ENCODE measurements around the gene SCGB3A2.
"Not testable (repeated sequence)": the region's sequence is repeated elsewhere in the genome, so short reads cannot be mapped to it uniquely, and the experiment has no call there.

DNA sequence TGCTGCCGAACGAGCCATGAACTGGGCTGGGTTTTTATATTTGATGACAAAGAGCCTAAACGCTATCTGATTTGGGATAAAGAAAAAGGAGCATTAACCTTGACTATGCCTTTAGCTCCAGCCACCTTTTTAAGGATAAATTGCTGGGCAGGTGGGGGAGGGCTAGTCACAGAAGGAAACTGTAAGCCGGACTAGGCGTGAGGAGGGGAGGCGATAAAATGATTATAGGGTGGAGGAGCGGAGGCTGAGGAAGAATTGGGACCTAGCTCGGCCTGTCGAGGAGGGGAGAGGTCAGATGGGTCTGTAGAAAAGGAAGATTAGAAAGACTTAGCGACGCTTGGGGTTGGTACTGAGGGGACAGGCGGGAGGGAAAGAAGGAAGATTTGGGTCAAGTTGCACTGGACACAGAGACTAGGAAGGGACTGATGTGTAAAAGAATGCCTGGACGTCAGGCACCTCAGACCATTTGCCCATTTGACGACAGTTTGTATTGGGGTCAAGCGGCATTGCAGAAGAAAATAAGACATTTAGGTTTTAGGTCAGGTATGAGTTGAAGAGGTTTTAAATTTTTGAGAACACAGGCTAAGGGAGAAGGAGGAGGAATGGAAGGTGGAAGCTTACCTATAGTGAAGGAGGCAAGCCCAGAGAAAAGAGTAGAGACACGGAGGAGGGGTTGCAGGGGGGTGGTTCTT, 5.6 kb upstream of the SCGB3A2 start:
- TF ChIP-seq, protein P1, sequence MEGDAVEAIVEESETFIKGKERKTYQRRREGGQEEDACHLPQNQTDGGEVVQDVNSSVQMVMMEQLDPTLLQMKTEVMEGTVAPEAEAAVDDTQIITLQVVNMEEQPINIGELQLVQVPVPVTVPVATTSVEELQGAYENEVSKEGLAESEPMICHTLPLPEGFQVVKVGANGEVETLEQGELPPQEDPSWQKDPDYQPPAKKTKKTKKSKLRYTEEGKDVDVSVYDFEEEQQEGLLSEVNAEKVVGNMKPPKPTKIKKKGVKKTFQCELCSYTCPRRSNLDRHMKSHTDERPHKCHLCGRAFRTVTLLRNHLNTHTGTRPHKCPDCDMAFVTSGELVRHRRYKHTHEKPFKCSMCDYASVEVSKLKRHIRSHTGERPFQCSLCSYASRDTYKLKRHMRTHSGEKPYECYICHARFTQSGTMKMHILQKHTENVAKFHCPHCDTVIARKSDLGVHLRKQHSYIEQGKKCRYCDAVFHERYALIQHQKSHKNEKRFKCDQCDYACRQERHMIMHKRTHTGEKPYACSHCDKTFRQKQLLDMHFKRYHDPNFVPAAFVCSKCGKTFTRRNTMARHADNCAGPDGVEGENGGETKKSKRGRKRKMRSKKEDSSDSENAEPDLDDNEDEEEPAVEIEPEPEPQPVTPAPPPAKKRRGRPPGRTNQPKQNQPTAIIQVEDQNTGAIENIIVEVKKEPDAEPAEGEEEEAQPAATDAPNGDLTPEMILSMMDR (IDR thresholded peaks at IDR 0.05; ENCODE audit: poor library complexity): not testable (repeated sequence)
- not testable (repeated sequence) for TF ChIP-seq EZH2 (IDR thresholded peaks at IDR 0.05; ENCODE audit: borderline replicate concordance)

Data from hepatocyte (in vitro differentiated cells).